ENCODE measurements around the gene PYGM. TPM values are rescaled to one million over a fixed set of nuclear protein-coding genes. Genes with fewer than 3 reads are reported as not detected.

Gene PYGM
- total and polyA plus RNA-seq, 2 of the 8 experiments (the other 6 are each of a cell fraction or from before 2014, with no cell fraction given): 9.6 to 10.0 TPM

- TF ChIP-seq CTCF (IDR thresholded peaks at IDR 0.05; ENCODE audit: control extremely low read depth in 1 of 3, insufficient read depth in 1 of 3, low read depth in 1 of 3, low read length in 3 of 3) (peak in 2 of 3 experiments; percentile 8 to 20; a peak in 2 of 4 replicates), TBP (IDR thresholded peaks at IDR 0.05; ENCODE audit: low read depth, low read length) (peak; percentile 50; the same call in 1 of the 2 replicates), CHD7 (IDR thresholded peaks at IDR 0.05; ENCODE audit: insufficient replicate concordance, low read length) (no peak), TCF12 (IDR thresholded peaks at IDR 0.05; ENCODE audit: low read depth, low read length) (no peak), POLR2AphosphoS5 (IDR thresholded peaks at IDR 0.05; ENCODE audit: low read depth, low read length) (no peak), SIRT6 (IDR thresholded peaks at IDR 0.05; ENCODE audit: low read length) (no peak), RNF2 (IDR thresholded peaks at IDR 0.05; ENCODE audit: borderline replicate concordance, low read depth, low read length, missing control alignments, poor library complexity, severe bottlenecking) (no peak)
Observed at GRCh38 chr11:64803158-64803845, 43.5 kb upstream of the PYGM start, which contains the start of gene MAP4K2 (continued).
